Right lobe of liver (tissue), 4 donors: ENCODE data around the gene MID1IP1.

Experiments
- POLR2A ChIP-seq: fragments of 450-650 bp; IDR thresholded peaks from one replicate; pipeline ENCODE4 v1.6.1; 2017; ENCODE audit warnings: antibody characterized with exemption, mild to moderate bottlenecking
- TF ChIP-seq, protein P1 (sequence below), 4 donors: fragments of 200-600 bp in 3 of 4; fragments of 450-650 bp in 1 of 4; IDR thresholded peaks; one replicate each; pipeline versions ENCODE4 v1.5.1 to v1.8.0; 2016 to 2022; ENCODE audit warnings: antibody characterized with exemption in 4 of 4, mild to moderate bottlenecking in 2 of 4
- donor health status: DM: no; HTN: no; CAD: no.
- donor health status: DM: no; HTN: no; CAD: no.
- donor health status: DM: no; HTN: yes; CAD: no.

DNA sequence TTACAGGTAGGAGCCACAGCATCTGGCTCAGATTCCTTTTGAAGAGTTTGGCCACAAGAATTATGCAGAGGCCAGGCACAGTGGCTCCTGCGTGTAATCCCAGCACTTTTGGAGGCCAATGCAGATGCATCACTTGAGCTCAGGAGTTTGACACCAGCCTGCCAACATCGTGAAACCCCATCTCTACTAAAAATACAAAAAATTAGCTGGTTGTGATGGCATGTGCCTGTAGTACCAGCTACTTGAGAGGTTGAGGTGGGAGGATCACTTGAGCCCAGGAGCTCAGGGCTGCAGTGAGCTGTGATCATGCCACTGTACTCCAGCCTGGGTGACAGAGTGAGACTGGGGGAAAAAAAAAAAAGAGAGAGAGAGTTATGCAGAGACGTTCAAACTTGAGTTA is 53.0 kb downstream of the MID1IP1 start:
- TF ChIP-seq, protein P1, sequence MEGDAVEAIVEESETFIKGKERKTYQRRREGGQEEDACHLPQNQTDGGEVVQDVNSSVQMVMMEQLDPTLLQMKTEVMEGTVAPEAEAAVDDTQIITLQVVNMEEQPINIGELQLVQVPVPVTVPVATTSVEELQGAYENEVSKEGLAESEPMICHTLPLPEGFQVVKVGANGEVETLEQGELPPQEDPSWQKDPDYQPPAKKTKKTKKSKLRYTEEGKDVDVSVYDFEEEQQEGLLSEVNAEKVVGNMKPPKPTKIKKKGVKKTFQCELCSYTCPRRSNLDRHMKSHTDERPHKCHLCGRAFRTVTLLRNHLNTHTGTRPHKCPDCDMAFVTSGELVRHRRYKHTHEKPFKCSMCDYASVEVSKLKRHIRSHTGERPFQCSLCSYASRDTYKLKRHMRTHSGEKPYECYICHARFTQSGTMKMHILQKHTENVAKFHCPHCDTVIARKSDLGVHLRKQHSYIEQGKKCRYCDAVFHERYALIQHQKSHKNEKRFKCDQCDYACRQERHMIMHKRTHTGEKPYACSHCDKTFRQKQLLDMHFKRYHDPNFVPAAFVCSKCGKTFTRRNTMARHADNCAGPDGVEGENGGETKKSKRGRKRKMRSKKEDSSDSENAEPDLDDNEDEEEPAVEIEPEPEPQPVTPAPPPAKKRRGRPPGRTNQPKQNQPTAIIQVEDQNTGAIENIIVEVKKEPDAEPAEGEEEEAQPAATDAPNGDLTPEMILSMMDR (IDR thresholded peaks at IDR 0.05): no peak
- no peak for TF ChIP-seq POLR2A
